IMR-90 (cell line): ENCODE measurements around the gene PPM1D. TPM values are rescaled to one million over a fixed set of nuclear protein-coding genes. Genes with fewer than 3 reads are reported as not detected.

Experiments used
- ATAC-seq: fragments of 200-7000 bp; cut with Tn5 transposase; 2 replicates; pipeline ENCODE4 v1.9.1; 2020; ENCODE audit warnings: low read depth, mild to moderate bottlenecking, moderate library complexity
- BruUV-seq: library from RNA; stranded (reverse); fragments of 400-500 nt; replicated peaks from 2 replicates; lab custom pipeline; 2021; lab: Mats Ljungman, UMichigan
- CTCF ChIA-PET: fragments of 300-600 bp; formaldehyde crosslinking; extraction: SDS; loops from one replicate; lab custom pipeline; 2021; ENCODE audit warnings: antibody characterized with exemption; lab: Yijun Ruan, JAX
- POLR2A ChIA-PET: fragments of 300-600 bp; sonication (Branson Sonifier 250); formaldehyde crosslinking; loops from one replicate; lab custom pipeline; 2022; ENCODE audit warnings: antibody characterized with exemption; ENCODE audit not compliant: unreplicated experiment; lab: Charles Lee
- DNase-seq: peaks from one replicate; pipeline ENCODE4 v3.0.0; 2013
- H2AFZ ChIP-seq: replicated peaks from 2 replicates; pipeline ENCODE3; 2013; ENCODE audit warnings: low read length, mild to moderate bottlenecking; ENCODE audit not compliant: poor library complexity
- H2AK5ac ChIP-seq: 2 replicates; pipeline ENCODE4 v1.6.1; 2013; ENCODE audit warnings: low read depth, low read length, inconsistent platforms
- H2AK9ac ChIP-seq: replicated peaks from 2 replicates; pipeline ENCODE3; 2013; ENCODE audit warnings: mild to moderate bottlenecking, low read depth, low read length, moderate library complexity; ENCODE audit not compliant: poor library complexity
- H2BK120ac ChIP-seq: 2 replicates; pipeline ENCODE4 v1.6.1; 2013; ENCODE audit warnings: low read depth, low read length, inconsistent platforms
- H2BK15ac ChIP-seq: 3 replicates; pipeline ENCODE4 v1.6.1; 2013; ENCODE audit warnings: low read depth, low read length, inconsistent platforms
- H2BK20ac ChIP-seq: 2 replicates; pipeline ENCODE4 v1.6.1; 2013; ENCODE audit warnings: low read depth, mild to moderate bottlenecking, inconsistent platforms, low read length, moderate library complexity
- H2BK5ac ChIP-seq: 2 replicates; pipeline ENCODE4 v1.6.1; 2013; ENCODE audit warnings: mild to moderate bottlenecking, low read depth, low read length, inconsistent platforms; ENCODE audit not compliant: poor library complexity, severe bottlenecking
- H3K14ac ChIP-seq: replicated peaks from 2 replicates; pipeline ENCODE4 v1.6.1; 2013; ENCODE audit warnings: low read depth, low read length, inconsistent platforms
- H3K18ac ChIP-seq: 2 replicates; pipeline ENCODE4 v1.6.1; 2013; ENCODE audit warnings: low read depth, low read length, control low read depth
- H3K23ac ChIP-seq: 2 replicates; pipeline ENCODE4 v1.6.1; 2013; ENCODE audit warnings: low read depth, low read length, inconsistent platforms
- H3K27ac ChIP-seq: 2 replicates; pipeline ENCODE4 v1.5.1; 2013; ENCODE audit warnings: mild to moderate bottlenecking, control low read depth, low read length; ENCODE audit not compliant: insufficient read depth
- H3K27me3 ChIP-seq: 2 replicates; pipeline ENCODE4 v1.6.1; 2013; ENCODE audit warnings: low read length; ENCODE audit not compliant: control insufficient read depth, insufficient read depth
- H3K36me3 ChIP-seq: 2 replicates; pipeline ENCODE4 v1.6.1; 2013; ENCODE audit warnings: low read length, mixed read lengths; ENCODE audit not compliant: control insufficient read depth, insufficient read depth
- H3K4ac ChIP-seq: 2 replicates; pipeline ENCODE4 v1.6.1; 2013; ENCODE audit warnings: low read depth, low read length, inconsistent platforms
- H3K4me1 ChIP-seq: 2 replicates; pipeline ENCODE4 v1.6.1; 2013; ENCODE audit warnings: low read length, mixed read lengths; ENCODE audit not compliant: control insufficient read depth, insufficient read depth
- H3K4me2 ChIP-seq: 2 replicates; pipeline ENCODE4 v1.6.1; 2013; ENCODE audit warnings: low read depth, mild to moderate bottlenecking, control low read depth, low read length, moderate library complexity
- H3K4me3 ChIP-seq: 2 replicates; pipeline ENCODE4 v1.5.1; 2013; ENCODE audit warnings: low read depth, mild to moderate bottlenecking, control low read depth, low read length, moderate library complexity; ENCODE audit not compliant: insufficient read depth
- H3K56ac ChIP-seq: 2 replicates; pipeline ENCODE4 v1.6.1; 2013; ENCODE audit warnings: low read length, inconsistent platforms; ENCODE audit not compliant: insufficient read depth; ENCODE audit errors: extremely low read depth
- H3K79me1 ChIP-seq, 2 experiments: 2 replicates each; pipeline ENCODE4 v1.6.1; 2013; ENCODE audit warnings: low read length in 2 of 2, inconsistent platforms in 1 of 2, low read depth in 1 of 2
- H3K9ac ChIP-seq: 2 replicates; pipeline ENCODE4 v1.6.1; 2013; ENCODE audit warnings: low read depth, low read length, control low read depth
- H3K9me1 ChIP-seq: 2 replicates; pipeline ENCODE4 v1.6.1; 2013; ENCODE audit warnings: low read length, inconsistent platforms; ENCODE audit not compliant: insufficient read depth
- H3K9me3 ChIP-seq: 2 replicates; pipeline ENCODE4 v1.6.1; 2013; ENCODE audit warnings: low read length; ENCODE audit not compliant: control insufficient read depth, insufficient read depth
- H4K20me1 ChIP-seq: 2 replicates; pipeline ENCODE4 v1.6.1; 2013; ENCODE audit warnings: low read length, inconsistent platforms; ENCODE audit not compliant: insufficient read depth
- H4K5ac ChIP-seq: 2 replicates; pipeline ENCODE4 v1.6.1; 2013; ENCODE audit warnings: mild to moderate bottlenecking, low read depth, low read length, control low read depth
- H4K8ac ChIP-seq, 2 experiments: 2 replicates each; pipeline ENCODE4 v1.6.1; 2013; ENCODE audit warnings: low read depth in 2 of 2, low read length in 2 of 2, control low read depth in 1 of 2, inconsistent platforms in 1 of 2
- H4K91ac ChIP-seq: 2 replicates; pipeline ENCODE4 v1.6.1; 2013; ENCODE audit warnings: low read depth, low read length, inconsistent platforms; ENCODE audit not compliant: insufficient read depth
- MXI1 ChIP-seq: IDR thresholded peaks from 2 replicates; pipeline ENCODE4 v1.6.1; 2012; ENCODE audit warnings: low read depth, mild to moderate bottlenecking, low read length, moderate library complexity, borderline replicate concordance
- WGBS, 2 experiments: methylation state at CpG; one replicate each; pipeline versions ENCODE4 v1.1.5 to v1.1.7; 2013; ENCODE audit warnings: missing lambda C conversion rate in 2 of 2; ENCODE audit not compliant: insufficient read length in 1 of 2; ENCODE audit errors: extremely low coverage in 2 of 2; 5-methylcytosine and 5-hydroxymethylcytosine counted together
- dilution Hi-C: fragments of 300-500 bp; cut with HindIII; formaldehyde crosslinking; loops from one replicate; pipeline ENCODE4 v1.14.3; 2018; ENCODE audit warnings: low sequenced_read_pairs; ENCODE audit not compliant: unreplicated experiment
- in situ Hi-C: fragments of 300-500 bp; cut with MboI; formaldehyde crosslinking; loops from 3 replicates; pipeline ENCODE4 v1.14.3; 2019; ENCODE audit warnings: low sequenced_read_pairs, inconsistent platforms, mixed read lengths
- intact Hi-C: fragments of 100-400 bp; cut with micrococcal nuclease; formaldehyde crosslinking; loops from 2 replicates; pipeline ENCODE4 v1.10.0; 2022
- polyA plus RNA-seq, 3 experiments: library from polyadenylated mRNA; depleted of rRNA; stranded (reverse); fragments of >200 nt; gene quantifications; 2 replicates each; pipeline ENCODE4 v1.2.3, GENCODE V29; 2012; ENCODE audit warnings: low replicate concordance in 1 of 3
- total RNA-seq: library from RNA; depleted of rRNA; stranded (reverse); fragments of >200 nt; gene quantifications from 2 replicates; pipeline ENCODE4 v1.2.3, GENCODE V29; 2012

PPM1D gene
- total and polyA plus RNA-seq, 2 of the 4 experiments (the other 2 are of a cell fraction), result 5.5 to 16.1 TPM

GRCh38 chr17:60704170-60704569 lies 104.2 kb downstream of the PPM1D start:
- BruUV-seq, result no TSS peak
- Histone ChIP-seq H3K4ac (no peak overlapping the region), H3K9me1 (no peaks in the 10 kb centered on the region), H3K4me1 (no peaks in the 10 kb centered on the region), H3K79me1 (no peaks in the 10 kb centered on the region), H3K4me2 (no peak overlapping the region), H4K5ac (no peak overlapping the region), H3K36me3 (no peaks in the 10 kb centered on the region; the same call in 1 of the 2 replicates), H3K27me3 (no peaks in the 10 kb centered on the region), H3K18ac (no peak overlapping the region), H2AK5ac (no peak overlapping the region), H3K14ac (no peak overlapping the region), H2BK20ac (no peak overlapping the region), H3K23ac (no peak overlapping the region), H3K9ac (no peak overlapping the region), H3K27ac (no peak overlapping the region), H2BK120ac (no peak overlapping the region), H2AFZ (no peak overlapping the region), H3K56ac (no peak overlapping the region), H4K91ac (no peak overlapping the region), H2BK15ac (no peak overlapping the region), H2AK9ac (no peak overlapping the region), H4K8ac (no peak overlapping the region), H3K4me3 (no peak overlapping the region), H4K20me1 (no peaks in the 10 kb centered on the region), H2BK5ac (no peak overlapping the region), H3K9me3 (no peaks in the 10 kb centered on the region)
- ChIA-PET POLR2A (no interaction called here), CTCF (no interaction called here)
- dilution Hi-C loops (no loop called here), in situ Hi-C loops (no loop called here), intact Hi-C loops (no loop called here)
- no peak for TF ChIP-seq MXI1
- DNase-seq (no peak), ATAC-seq (no peak)
- no CpG with 5 or more reads among the region's 3 CpGs for WGBS, 2 experiments
